ENCODE data around the gene VASP. TPM values are rescaled to one million over a fixed set of nuclear protein-coding genes. Genes with fewer than 3 reads are reported as not detected.

The VASP gene
- total and polyA plus RNA-seq, 2 of the 13 experiments (the other 11 are each of a cell fraction or from before 2014, with no cell fraction given) = 41.8 to 67.1 TPM

DNA sequence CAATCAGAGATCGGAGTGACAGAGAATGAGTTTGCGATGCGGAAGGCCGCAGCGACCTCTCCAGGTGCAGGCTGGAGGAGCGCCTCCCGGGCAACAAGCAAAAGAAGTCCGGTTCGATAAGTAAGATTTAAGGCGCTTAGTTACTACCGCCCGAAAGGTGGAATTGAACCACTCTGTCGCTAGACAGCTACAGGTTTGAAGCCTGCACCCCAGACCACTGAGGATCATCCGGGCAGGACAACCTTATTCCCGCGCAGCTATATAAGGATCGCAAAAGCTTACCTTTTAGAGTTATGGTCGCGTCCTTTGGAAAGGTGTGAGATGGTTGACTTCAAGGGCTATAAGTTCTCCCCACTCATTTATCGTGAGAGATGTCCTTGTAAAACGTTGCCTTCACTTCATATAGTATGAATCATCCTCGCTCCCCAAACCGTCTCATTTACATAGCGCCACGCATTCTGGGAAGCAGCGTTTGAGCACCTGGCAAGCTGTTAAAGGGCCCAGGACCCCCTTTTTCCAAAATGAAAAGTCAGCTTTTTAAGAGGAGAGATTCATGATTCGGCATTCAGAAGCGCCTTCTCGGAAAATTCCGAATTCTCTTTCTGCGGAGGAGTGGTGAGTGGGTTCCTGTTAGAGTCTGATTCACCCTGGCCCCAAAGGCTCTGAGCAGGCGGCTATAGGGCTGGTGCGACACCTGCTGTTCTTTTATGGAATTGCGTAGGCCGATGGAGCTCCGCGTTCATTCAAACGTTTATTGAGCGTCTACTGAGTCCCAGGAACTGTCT lies 28.6 kb upstream of the VASP start (continued):
- no peak for TF ChIP-seq BRD4 (CRISPR knock-in tag; IDR thresholded peaks at IDR 0.05)
- peak; percentile 13; the same call in 1 of the 2 replicates for TF ChIP-seq NFKB2 (CRISPR knock-in tag; IDR thresholded peaks at IDR 0.05; ENCODE audit: borderline replicate concordance)
- TF ChIP-seq MED1 (CRISPR knock-in tag; IDR thresholded peaks at IDR 0.05) = peak; percentile 69
- TF ChIP-seq REPIN1 (CRISPR knock-in tag; IDR thresholded peaks at IDR 0.05; ENCODE audit: borderline replicate concordance, low read depth) = peak; percentile 80; the same call in 1 of the 2 replicates

DNA sequence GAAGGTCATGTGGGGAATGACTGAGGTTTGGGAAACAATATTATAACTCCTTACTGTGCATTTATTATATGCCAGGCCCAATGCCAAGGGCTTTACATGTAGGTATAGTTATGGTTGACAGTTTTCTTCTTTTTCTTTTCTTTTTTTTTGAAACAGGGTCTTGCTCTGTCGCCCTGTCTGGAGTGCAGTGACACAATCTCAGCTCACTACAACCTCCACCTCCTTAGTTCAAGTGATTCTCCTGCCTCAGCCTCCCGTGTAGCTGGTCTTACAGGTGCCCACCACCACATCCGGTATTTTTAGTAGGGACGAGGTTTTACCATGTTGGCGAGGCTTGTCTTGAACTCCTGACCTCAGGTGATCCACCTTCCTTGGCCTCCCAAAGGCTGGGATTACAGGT lies 24.2 kb upstream of the VASP start:
- intact Hi-C loops (cut with micrococcal nuclease; ENCODE audit: unreplicated experiment) = no loop called here
- TF ChIP-seq ZNF562 (CRISPR knock-in tag; IDR thresholded peaks at IDR 0.05; ENCODE audit: borderline replicate concordance) (no peak), ZNF572 (CRISPR knock-in tag; IDR thresholded peaks at IDR 0.05) (no peak), NR2F2 (IDR thresholded peaks at IDR 0.05; ENCODE audit: borderline replicate concordance, low read depth) (no peak)
- TF ChIP-seq, protein P1, sequence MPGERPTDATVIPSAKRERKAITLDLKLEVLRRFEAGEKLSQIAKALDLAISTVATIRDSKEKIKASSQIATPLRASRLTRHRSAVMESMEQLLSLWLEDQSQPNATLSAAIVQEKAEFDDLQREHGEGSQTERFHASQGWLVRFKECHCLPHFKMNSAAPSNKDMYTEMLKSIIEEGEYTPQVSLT (CRISPR knock-in tag; IDR thresholded peaks at IDR 0.05; ENCODE audit: borderline replicate concordance, low read depth) = no peak
- ChIA-PET POLR2A (no interaction called here), CTCF (ENCODE audit: low intra/inter-chr PET ratio, low total read pairs) (no interaction called here)
- Histone ChIP-seq H3K79me2 (ENCODE audit: insufficient read depth, low read length) (no peaks in the 10 kb centered on the region), H3K9me3 (ENCODE audit: low read length) (no peaks in the 10 kb centered on the region), H3K27ac (ENCODE audit: extremely low read length, insufficient read depth, low read length) (no peak overlapping the region), H3K36me3 (replicated peaks in 1 of 2; ENCODE audit: control insufficient read depth in 1 of 2, insufficient read depth in 2 of 2, low read length in 2 of 2) (no peaks in the 10 kb centered on the region), H3K27me3 (ENCODE audit: control insufficient read depth in 1 of 2, insufficient read depth in 2 of 2, low read length in 2 of 2) (peaks cover 0 to 7% of the 10 kb centered on the region in 2 experiments; a peak in 2 of 5 replicates), H2AFZ (ENCODE audit: low read length) (no peak overlapping the region), H3K4me3 (replicated peaks in 1 of 3; ENCODE audit: insufficient read depth in 1 of 3, low read depth in 2 of 3, low read length in 3 of 3) (no peak overlapping the region), H3K9ac (ENCODE audit: insufficient read depth, low read depth, low read length) (no peak overlapping the region), H3K4me2 (ENCODE audit: low read depth, low read length) (no peak overlapping the region), H4K20me1 (ENCODE audit: insufficient read depth, low read length) (no peaks in the 10 kb centered on the region), H3K4me1 (ENCODE audit: insufficient read depth, low read length) (peaks cover 35% of the 10 kb centered on the region)
- 48% methylated on average over 5 of the region's 5 CpGs for WGBS (ENCODE audit: low lambda C conversion rate)
- ATAC-seq (no peak), DNase-seq (ENCODE audit: low spot score) (no peak), FAIRE-seq (no peak)
- no TSS peak for BruUV-seq (replicated peaks)
- in situ Hi-C loops (cut with HindIII; ENCODE audit: extremely low pct_ligation_motif_present, low pct_unique_long_range_greater_than_20kb) = no loop called here
